Lower leg skin (tissue), 3 donors: ENCODE results near the gene ODF4.

ENCODE experiments used
- POLR2A ChIP-seq, 2 donors: fragments of 450-650 bp; IDR thresholded peaks; one replicate each; pipeline ENCODE4 v1.6.1; 2016 to 2017; ENCODE audit warnings: antibody characterized with exemption in 2 of 2, mild to moderate bottlenecking in 1 of 2, moderate library complexity in 1 of 2
- TF ChIP-seq, protein P1 (sequence below), 3 donors: fragments of 450-650 bp; IDR thresholded peaks; one replicate each; pipeline ENCODE4 v1.5.1; 2016; ENCODE audit warnings: antibody characterized with exemption in 3 of 3, mild to moderate bottlenecking in 3 of 3, moderate library complexity in 2 of 3

DNA sequence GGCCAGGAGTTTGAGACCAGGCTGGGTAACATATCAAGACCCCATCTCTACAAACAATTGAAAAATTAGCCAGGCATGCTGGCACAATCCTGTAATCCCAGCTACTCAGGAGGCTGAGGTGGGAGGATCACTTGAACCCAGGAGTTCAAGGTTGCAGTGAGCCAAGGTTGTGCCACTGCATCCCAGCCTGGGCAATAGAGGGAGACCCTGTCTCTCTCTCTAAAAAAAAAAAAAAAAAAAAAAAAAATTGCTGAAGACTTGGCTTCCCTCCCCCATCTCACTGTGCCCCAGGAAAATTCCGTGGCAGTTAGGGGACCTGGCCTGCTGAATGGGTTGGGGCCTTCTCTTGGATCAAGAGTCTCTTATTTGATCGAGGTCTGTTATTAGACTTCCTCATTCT lies at the start of gene ODF4:
- TF ChIP-seq, protein P1, sequence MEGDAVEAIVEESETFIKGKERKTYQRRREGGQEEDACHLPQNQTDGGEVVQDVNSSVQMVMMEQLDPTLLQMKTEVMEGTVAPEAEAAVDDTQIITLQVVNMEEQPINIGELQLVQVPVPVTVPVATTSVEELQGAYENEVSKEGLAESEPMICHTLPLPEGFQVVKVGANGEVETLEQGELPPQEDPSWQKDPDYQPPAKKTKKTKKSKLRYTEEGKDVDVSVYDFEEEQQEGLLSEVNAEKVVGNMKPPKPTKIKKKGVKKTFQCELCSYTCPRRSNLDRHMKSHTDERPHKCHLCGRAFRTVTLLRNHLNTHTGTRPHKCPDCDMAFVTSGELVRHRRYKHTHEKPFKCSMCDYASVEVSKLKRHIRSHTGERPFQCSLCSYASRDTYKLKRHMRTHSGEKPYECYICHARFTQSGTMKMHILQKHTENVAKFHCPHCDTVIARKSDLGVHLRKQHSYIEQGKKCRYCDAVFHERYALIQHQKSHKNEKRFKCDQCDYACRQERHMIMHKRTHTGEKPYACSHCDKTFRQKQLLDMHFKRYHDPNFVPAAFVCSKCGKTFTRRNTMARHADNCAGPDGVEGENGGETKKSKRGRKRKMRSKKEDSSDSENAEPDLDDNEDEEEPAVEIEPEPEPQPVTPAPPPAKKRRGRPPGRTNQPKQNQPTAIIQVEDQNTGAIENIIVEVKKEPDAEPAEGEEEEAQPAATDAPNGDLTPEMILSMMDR (IDR thresholded peaks at IDR 0.05) = no peak
- TF ChIP-seq POLR2A (IDR thresholded peaks at IDR 0.05) = no peak
